GM19324 (cell line): ENCODE data around the gene CHID1.

ENCODE experiments used
- ATAC-seq: cut with Tn5 transposase; IDR thresholded peaks from one replicate; pipeline ENCODE4 v1.9.1; 2021; ENCODE audit warnings: mild to moderate bottlenecking, moderate library complexity; ENCODE audit not compliant: unreplicated experiment, low FRiP score

Gene CHID1

DNA sequence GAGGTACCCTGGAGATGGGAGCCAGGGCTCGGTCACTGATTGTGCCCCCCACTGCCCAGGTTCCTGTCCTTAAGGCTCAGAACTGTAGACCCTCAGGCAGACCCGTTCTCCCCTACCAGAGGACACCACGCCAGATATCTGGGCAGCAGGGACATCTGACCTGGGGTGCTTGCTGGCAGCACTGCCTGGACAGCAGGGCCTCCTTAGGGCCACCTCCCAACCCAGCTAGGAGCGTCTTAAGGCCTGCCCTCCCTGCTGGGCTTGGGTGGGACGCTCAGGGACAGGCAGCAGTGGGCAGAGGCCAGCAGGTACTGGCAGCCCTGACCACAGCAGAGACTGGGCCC, 71.4 kb downstream of the CHID1 start:
- ATAC-seq = no peak

DNA sequence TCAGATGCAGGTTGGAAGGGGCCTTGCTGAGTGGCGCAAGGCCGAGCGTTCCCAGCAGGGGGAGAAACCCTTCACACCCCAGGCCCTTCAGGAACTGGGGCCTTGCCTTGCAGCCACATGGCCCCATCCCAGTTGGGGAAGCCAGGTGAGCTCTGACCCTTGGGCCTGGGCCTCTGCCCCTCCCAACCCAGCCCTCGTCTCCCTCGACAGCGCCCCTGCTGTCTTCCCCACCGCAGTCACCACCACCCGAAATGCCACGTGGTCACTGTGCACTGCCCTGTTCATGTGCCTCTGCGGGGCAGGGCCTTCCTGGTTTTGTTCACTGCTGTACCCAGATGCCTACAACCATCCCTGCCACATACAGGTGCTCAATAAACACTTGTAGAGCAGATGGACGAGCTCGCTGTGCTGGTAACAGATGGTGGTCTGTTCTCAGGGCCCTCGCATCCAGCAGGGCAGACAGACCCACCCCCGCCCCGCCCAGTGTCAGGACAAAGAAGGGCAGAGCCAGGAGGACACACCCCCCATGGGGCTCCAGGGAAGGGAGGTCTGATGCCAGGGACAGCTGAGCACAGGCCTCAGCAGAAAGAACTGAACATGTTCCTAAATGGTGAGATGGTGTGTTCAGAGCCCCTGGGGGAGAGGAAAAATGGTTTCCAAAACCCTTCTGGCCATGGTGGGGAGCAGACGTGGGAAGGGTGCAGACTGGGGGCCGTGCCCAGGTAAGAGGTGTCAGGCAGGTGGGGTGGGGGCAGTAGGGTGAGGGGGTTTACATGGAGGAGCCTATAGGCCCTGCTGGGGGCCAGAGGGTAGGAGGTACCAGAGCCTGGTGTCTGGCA, 72.0 kb downstream of the CHID1 start:
- no peak for ATAC-seq

DNA sequence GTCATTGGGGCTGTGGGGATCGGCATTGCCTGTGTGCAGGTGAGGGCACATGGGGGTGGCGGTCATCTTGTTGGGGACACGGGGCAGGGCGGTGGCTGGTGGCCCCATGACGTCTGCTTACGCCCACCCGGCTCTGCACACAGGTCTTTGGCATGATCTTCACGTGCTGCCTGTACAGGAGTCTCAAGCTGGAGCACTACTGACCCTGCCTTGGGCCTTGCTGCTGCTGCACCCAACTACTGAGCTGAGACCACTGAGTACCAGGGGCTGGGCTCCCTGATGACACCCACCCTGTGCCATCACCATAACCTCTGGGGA, 72.7 kb downstream of the CHID1 start:
- no peak for ATAC-seq

DNA sequence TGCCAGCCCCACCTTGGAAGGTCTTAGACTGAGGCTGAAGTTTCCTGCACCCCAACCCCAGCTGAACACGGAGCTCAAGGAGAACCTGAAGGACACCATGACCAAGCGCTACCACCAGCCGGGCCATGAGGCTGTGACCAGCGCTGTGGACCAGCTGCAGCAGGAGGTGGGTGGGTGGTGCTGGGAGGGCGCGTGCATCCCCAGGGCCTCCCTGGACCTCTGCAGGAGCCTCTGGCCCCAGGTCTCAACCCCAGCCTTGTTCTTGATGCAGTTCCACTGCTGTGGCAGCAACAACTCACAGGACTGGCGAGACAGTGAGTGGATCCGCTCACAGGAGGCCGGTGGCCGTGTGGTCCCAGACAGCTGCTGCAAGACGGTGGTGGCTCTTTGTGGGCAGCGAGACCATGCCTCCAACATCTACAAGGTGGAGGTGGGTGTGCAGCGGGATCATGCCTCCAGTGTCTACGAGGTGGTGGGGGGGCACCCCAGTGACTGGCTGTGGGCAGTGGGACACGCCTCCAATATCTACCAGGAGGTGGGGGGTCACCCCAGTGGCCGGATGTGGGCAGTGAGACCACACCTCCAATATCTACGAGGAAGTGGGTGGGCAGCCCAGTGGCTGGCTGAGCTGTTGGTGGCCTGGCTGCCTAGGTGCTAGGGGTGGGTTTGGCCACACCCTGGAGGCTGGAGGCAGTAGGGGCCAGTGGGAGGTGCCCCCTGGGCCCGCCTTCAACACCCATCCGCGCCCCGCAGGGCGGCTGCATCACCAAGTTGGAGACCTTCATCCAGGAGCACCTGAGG, 73.2 kb downstream of the CHID1 start:
- ATAC-seq = no peak

DNA sequence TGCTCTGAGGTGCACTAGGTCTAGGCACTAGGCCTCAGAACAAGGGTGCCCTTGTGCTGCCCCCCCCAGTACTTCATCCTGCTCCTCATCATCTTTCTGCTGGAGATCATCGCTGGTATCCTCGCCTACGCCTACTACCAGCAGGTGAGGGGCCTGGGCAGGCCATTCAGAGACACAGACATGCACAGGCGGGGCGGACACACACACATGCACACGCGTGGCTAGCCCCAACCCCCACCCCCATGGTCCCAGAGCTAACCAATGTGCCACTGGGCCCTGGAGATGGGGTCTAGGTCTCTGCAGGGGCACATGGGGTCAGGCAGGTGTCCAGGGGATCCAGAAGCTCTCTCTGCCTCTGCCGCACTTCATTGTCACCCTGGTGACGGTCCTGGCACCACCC, 73.9 kb downstream of the CHID1 start:
- no peak for ATAC-seq

DNA sequence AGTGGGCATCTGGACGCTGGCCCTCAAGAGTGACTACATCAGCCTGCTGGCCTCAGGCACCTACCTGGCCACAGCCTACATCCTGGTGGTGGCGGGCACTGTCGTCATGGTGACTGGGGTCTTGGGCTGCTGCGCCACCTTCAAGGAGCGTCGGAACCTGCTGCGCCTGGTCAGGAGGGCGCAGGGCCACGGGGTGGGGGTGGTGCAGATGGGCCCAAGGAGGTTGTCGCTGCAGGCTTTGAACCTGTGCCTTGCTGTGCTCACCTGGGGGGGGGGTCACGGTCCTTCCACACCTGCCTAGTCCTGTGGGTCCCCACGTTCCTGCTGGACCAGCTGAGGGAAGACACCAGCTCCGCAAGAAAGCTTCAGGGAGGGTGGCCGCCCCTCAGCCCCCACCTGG, 74.3 kb downstream of the CHID1 start:
- no peak for ATAC-seq

DNA sequence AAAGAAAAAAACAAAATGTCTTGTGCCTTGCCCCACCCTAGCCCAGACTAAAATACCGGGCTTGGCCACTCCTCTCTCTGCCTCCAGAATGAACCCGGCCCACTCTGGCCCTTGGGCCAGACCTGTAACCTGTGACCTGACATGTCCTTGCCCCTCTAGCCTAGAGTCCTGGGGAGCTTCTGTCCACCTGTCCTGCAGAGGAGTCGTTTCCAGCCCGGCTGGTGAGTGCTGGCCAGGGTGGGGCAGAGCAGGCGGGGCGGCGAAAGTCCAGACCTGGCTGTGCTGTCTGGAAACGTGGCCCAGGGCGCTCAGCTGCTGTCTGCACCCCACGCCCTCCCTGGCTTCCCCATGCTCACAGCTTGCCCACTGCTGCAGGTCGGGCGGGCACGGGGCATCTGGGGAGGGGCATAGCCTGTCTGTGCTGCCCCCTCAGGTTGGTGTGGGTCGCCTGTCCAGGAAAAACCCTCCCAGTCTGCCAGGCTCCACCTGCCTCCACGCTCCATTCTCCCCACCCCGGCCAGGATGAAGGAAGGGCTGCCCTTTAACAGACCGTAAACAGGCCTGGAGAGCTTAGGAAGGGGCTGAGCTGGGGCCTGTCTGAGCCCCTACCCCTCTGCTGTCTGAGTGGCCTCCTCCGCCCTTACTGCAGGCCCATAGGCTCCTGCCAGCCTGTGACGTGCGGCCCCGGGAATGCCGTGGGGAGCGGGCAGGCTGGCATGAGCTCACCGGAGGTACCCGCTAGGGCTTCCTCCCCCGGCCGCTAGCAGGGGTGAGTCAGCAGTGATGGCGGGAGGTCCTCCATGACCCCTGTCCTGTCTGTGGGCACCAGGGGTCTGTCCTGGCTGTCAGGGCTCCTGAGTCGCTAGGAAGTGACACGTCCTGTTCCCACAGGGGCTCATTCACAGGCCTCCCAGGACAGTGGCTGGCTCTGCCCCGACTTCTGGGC, 76.0 kb downstream of the CHID1 start:
- ATAC-seq = no peak

DNA sequence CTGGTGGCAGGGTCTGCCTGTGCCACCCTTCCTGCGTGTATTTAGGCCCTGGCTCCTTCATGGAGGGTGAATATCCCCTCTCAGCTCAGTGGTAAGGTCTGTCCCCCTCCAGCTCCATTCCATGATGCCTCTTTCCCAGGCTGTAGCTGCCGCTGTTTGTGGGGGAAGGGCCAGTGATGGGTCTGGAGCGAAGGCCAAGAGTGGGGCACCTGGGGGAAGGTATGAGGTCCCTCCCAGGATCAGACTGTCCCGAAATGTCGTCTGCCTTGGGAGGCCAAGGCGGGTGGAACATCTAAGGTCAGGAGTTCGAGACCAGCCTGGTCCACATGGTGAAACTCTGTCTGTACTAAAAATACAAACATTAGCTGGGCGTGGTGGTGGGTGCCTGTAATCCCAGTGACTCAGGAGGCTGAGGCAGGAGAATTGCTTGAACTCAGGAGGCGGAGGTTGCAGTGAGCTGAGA, 76.7 kb downstream of the CHID1 start:
- ATAC-seq = no peak

DNA sequence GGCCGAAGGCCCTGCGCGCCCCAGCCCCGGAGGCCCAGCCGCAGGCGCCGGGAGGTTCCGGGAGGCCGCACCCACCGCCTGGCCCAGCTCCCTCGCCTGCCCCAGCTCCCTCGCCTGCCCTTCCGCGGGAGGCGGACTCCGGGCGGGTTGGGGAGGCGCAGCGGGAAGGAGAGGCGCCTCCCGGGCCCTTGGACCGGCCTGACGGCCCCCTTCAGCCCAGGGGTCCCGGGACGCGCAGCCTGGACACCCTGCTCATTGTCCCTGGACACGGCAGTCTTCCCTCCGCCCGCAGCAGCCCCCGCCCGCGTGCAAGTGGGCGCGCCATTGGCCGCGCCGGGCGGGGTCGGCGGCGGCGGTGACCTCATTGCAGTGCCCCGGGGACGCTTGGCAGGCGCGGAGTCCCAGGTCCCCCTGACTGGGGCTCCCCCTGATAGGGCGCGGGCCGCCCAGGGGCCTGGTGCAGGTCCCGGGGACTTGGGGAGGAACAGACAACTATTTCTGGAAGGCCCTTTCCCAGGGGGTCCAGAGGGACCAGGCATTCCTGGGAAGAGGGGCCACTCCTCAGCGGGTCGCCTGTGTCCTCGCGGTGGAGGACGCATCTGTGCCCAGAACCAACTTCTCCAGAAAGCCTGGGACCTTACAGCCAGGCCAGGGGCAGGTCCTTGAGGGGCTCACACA, 77.4 kb downstream of the CHID1 start:
- peak; percentile 17 for ATAC-seq

DNA sequence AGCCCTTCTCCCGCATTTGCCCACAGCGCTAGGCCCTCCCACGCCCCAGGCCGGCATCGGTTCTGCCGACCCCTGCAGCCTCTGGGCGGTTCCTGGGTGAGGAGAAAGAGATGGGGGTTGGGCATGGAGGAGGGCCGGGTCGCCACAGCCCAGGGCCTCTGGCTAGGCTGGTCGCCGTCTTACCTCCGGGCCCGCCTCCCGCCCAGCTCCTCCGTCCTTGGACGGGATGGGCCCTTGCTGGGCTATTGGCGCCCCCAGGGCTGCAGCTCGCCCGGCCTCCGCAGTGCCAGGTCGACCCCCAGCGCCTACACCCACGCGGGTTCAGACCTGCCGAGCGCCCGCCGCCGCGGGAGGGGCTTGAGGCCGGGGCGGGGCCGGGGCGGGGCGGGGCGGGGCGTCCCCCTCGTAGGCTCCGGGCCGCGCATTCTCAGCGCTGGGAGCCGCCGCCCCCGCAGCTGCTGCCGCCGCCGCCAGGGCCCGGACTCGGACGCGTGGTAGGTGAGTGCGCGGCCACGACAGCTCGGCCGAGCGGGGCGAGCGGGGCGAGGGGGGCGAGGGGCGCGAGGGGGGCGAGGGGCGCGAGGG, 78.0 kb downstream of the CHID1 start, which contains the start of gene CD151:
Gene CD151, plus strand, starts transcription at position 424 of the 585 bp plus-strand sequence. CDS start 3,118 bp downstream, outside the sequence.
- peak; percentile 37 for ATAC-seq

DNA sequence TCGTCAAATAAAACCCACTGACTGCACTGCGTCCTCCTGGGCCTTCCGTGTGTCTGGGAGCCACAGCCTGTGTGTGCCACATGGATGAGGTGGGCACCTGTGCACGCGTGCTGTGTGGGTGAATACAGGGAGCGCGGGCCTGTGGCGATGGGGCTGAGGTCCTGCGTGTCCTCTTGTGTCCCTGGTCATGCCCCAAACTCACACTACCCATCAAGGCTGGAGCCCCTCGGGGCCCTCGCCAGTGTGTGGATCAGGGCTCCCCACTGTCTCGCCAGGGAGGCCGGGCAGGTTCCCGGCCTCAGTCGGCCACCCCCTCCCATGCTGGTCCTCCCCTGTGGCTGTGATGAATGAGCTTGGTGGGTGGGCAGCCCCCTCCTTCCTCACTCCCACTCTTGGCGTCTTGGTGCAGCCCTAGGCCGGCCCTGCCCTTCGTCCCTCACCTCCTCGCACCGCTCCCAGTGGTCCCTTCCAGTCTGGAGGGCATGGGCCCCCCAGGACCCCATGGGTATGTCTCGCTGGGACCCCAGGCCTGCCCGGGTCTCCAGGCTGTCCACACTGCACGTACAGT, 78.6 kb downstream of the CHID1 start:
- no peak for ATAC-seq

DNA sequence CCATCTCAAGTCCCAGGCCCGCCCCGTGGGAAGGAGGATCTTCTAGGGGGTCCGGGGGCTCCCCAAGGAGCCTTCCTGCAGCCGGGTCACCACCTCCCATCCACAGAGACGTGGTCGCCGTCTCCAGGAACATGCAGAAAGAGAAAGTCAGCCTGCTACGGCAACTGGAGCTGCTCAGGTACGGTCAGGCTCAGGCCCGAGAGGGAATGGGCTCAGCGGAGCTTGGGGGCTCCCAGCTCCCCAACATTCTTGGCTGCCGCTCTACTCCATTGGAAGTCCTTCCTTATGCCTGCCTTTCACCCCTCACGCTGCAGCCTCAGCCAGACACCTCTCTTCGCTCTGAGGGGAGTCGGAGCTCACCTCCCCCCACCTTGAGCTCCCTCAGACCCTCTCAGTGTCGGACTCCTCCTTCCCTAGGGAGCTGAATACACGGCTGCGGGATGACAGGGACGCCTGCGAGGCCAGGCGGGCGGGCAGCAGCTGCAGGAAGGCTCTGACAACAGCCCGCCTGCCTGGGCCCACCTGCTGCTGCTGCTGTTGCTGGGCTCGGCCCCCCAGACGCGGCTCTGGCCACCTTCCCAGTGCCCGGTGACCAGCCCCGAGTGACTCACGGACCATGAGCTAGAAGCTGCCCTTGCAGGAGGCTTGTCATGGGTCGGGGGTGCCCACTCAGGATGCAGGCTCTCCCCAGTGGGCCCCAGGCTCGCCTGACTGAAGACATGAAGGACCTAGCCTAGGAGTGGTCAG, 79.3 kb downstream of the CHID1 start:
- ATAC-seq = no peak

DNA sequence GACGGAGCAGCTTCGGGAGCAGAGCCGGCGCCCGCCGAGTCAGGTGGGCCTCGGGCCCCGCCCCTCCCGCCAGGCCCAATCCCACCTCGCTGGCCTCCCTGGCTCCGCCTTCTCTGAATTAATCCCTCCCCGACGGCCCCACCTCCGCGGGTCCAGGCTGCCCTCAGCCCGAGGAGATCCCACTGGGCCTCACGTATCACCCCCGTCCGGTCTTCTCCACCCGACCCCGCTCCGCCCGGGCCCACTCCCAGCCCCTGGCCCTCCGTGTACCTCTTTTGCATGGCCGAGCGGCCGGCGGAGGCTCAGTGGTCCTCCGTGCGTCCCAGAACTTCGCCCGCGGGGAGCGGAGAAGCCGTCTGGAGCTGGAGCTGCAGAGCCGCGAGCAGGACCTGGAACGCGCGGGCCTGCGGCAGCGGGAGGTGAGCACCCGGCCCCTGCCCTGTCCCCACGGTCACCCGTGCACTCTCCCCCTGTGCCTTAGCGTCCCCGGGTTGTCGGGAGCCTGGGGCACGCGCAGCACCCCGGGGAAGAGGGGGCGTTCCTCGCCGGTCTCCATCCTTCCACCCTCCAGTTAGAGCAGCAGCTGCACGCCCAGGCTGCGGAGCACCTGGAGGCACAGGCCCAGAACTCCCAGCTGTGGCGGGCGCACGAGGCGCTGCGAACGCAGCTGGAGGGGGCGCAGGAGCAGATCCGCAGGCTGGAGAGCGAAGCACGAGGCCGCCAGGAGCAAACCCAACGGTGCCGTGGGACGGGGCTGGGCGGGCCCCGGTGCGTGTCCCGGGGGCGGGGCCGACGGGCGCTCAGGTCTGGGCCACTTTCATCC, 80.1 kb downstream of the CHID1 start:
- ATAC-seq = no peak

DNA sequence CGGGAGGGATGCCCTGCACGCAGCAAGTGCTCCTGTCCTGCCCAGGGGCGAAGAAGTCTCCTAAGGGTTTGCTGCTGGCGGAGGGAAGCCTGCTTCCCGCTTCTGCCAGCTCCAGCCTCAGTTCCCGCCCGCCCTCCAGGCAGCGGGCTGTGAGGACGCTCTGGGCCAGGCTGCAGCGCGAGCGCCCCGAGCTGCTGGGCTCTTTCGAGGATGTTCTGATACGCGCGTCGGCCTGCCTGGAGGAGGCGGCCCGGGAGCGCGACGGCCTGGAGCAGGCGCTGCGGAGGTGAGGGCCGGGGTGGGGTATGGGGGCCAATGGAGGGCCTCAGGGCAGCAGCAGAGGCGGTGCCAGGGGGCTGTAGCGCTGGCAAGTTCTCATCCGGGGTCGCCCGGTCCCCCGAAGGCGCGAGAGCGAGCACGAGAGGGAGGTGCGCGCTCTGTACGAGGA, 80.7 kb downstream of the CHID1 start:
- no peak for ATAC-seq

DNA sequence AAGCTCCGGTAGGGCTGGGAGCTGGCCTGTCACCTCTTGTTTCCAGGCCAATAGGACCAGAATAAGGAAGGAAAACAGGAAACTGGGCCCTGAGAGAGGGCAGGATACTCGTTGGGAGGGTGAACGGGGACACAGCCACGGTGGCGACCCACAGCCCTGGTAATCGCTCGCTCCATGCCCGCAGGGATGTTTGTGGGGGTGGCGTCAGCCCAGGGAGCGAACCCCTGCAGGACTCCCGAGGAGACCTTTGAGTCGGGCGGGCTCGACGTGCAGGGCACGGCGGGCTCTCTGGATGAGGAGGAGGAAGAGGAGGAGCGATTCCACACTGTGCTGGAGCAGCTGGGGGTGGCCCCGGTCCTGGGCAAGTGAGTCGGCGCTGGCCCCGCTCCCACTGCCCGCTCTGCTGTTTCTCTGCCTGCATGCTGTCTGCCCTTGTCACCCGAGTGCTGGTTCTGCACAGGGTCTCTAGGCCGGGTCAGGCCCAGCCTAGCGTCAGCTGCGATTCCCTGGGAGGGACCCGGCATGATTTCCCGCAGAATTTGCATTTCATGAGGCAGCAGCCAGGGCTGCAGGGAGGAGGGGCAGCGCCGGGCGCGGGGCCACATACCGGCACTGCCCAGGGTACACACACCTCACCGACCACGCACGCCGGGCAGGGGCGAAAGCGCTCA, 81.3 kb downstream of the CHID1 start:
- ATAC-seq = no peak

DNA sequence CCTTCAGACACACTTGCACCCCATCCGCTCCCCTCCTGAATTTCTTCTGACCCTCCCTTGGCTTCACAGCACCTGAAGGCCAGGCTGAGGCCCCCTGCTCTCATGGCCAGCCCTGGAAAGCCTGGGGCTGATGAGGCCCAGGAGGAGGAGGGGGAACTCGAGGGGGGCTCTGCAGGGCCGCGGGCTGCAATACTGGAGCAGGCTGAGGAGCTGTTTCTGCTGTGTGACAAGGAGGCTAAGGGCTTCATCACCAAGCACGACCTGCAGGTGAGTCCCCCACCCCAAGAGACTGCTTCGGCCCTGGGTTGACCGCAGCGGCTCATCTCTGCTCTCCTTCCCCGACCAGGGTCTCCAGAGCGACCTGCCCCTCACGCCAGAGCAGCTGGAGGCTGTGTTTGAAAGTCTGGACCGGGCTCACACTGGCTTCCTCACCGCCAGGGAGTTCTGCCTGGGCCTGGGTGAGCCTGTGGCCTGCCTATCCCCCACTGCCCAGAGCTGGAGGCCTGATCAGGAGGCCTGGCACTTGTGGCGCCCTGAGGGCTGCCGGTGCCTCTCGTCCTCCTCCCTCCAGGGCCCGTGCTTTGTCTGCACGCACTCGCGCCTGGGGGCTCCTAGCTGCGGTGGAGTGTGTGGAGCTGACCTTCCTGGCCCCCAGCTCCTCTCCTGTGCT, 82.0 kb downstream of the CHID1 start:
- ATAC-seq = no peak

DNA sequence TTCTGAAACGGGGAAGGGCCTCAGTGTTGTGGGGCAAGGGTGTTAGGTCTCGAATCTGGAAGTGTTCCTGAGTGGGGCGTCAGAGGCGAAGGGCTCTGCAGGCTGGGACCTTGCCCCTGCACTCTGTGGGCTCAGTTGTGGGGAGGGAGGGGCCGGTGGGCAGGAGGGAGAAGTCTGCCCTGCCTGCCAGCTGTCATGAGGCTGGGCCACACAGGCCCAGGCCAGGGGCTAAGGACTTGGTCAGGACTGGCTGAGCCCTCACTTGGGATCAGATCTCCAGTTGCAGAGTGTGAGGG, 82.8 kb downstream of the CHID1 start, which contains the start of gene CRACR2B:
Gene CRACR2B, plus strand, starts transcription at position 23 of the 296 bp plus-strand sequence. CDS start 689 bp downstream, outside the sequence.
- ATAC-seq = no peak
